GM12873 (cell line): ENCODE results near the gene LUC7L2.

Experiments
- TF ChIP-seq, protein P1 (sequence below): IDR thresholded peaks from 2 replicates; pipeline ENCODE4 v1.5.1; 2012; ENCODE audit warnings: low read depth, mild to moderate bottlenecking, moderate library complexity, low read length, control low read depth; ENCODE audit not compliant: insufficient read depth; ENCODE audit errors: missing control alignments

Gene LUC7L2, protein sequence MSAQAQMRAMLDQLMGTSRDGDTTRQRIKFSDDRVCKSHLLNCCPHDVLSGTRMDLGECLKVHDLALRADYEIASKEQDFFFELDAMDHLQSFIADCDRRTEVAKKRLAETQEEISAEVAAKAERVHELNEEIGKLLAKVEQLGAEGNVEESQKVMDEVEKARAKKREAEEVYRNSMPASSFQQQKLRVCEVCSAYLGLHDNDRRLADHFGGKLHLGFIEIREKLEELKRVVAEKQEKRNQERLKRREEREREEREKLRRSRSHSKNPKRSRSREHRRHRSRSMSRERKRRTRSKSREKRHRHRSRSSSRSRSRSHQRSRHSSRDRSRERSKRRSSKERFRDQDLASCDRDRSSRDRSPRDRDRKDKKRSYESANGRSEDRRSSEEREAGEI

GRCh38 chr7:139359366-139360209 lies at the start of gene LUC7L2:
Gene LUC7L2, plus strand, starts transcription at chr7:139359894. Its CDS starts 368 bp downstream, at chr7:139360262.
- TF ChIP-seq, protein P1, sequence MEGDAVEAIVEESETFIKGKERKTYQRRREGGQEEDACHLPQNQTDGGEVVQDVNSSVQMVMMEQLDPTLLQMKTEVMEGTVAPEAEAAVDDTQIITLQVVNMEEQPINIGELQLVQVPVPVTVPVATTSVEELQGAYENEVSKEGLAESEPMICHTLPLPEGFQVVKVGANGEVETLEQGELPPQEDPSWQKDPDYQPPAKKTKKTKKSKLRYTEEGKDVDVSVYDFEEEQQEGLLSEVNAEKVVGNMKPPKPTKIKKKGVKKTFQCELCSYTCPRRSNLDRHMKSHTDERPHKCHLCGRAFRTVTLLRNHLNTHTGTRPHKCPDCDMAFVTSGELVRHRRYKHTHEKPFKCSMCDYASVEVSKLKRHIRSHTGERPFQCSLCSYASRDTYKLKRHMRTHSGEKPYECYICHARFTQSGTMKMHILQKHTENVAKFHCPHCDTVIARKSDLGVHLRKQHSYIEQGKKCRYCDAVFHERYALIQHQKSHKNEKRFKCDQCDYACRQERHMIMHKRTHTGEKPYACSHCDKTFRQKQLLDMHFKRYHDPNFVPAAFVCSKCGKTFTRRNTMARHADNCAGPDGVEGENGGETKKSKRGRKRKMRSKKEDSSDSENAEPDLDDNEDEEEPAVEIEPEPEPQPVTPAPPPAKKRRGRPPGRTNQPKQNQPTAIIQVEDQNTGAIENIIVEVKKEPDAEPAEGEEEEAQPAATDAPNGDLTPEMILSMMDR, result no peak

- TF ChIP-seq, protein P1, result no peak
Observed at GRCh38 chr7:139317939-139318505, 41.7 kb upstream of the LUC7L2 start.

DNA sequence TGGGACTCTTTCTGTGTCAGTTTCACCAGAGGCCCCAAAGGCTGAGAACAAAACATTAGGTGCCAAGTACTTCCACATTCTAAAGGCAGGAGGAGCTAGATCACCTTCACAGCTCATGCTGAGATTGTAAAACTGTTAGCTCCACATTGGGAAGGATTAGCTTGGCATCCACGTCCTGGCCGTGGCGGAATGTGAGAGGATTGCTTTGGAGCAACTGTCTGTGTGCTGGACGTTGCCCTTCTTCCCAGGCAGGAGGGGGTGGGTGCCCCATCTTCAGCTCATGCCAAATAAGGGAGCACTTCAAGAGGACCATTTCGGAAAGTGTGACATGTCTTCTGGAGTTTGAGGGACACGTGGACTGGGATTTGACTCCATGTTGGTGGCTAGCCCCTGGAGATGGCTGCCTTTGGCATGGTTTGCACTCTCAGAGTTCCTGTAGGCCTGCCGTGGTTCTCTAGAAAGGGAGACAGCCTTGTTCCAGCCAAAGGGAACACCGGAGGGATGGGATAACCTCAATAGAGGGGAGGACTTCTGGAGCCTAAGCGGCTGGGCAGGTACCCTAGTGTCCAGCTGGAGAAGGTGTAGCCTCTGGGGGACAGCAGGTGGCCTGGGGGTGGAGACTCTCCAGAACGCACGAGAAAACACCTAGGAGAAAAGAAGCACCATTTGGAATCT lies 38.5 kb upstream of the LUC7L2 start:
- TF ChIP-seq, protein P1, result peak; percentile 50

DNA sequence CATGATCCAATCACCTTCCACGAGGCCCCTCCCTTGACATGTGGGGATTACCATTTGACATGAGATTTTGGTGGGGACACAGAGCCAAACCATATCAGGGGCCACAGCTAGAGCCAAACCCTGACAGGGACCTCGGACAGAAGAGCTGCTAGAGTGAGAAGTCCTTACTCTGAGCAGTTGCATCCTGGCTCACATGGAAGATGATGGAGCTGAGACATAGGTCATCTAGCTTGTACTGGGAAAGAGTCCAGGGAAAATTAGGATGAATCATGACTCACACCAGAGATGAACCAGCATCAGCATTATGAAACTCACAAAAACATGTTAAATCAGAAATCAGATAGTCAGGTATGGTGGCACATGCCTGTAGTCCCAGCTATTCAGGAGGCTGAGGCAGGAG lies 31.3 kb upstream of the LUC7L2 start:
- TF ChIP-seq, protein P1, result no peak

DNA sequence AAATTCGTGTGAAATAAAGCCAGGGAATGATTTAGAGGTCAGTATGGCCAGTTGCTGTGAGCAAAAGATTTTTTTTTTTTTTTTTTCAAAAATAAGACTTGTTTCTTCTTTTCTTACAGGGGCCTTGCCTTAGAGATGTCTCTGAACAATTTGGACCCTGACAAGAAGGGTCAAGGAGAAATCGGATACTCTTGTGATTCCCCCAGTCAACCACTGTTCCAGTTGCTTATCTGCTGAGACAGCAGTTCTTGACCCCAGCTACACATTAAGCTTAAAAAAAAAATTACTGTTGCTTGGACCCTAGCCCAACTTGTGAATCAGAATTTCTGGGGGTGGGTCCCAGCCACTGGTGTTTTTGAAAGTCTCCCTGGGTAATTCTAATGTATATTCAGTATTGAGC lies 30.6 kb upstream of the LUC7L2 start:
- TF ChIP-seq, protein P1, result no peak

DNA sequence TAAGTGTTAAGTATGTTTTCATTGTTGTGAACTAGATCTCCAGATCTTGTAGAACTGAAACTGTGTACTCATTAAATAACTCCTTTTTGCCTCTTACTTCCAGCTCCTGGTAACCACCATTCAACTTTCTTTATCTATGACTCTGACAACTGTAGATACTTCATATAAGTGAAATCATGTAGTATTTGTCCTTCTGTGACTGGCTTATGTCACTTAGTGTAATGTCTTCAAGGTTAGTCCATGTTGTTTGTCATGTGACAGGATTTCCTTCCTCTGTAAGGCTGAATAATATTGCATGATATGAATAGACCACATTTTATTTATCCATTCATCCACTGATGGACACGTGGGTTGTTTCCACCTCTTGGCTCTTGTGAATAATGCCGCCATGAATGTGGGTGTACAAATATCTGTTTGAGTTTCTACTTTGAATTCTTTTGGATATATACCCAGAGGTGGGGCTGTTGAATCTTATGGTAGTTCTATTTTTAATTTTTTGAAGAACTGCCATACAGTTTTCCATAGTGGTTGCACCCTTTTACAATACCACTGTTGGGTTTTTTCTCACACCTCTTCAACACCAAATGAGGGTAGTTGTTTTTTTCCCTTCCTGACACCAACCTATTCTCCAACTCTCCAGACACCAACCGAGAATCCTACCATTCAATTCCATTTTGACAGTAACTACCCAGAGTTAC lies 29.2 kb upstream of the LUC7L2 start:
- TF ChIP-seq, protein P1, result no peak
